NCI-H1105 treated with DMSO at 0.1 percent for 48 hours (cell line): ENCODE data around the gene OSTF1.

Source experiments
- DNase-seq: peaks from one replicate; lab custom pipeline; 2025; lab: John Stamatoyannopoulos, UW

Gene OSTF1

DNA sequence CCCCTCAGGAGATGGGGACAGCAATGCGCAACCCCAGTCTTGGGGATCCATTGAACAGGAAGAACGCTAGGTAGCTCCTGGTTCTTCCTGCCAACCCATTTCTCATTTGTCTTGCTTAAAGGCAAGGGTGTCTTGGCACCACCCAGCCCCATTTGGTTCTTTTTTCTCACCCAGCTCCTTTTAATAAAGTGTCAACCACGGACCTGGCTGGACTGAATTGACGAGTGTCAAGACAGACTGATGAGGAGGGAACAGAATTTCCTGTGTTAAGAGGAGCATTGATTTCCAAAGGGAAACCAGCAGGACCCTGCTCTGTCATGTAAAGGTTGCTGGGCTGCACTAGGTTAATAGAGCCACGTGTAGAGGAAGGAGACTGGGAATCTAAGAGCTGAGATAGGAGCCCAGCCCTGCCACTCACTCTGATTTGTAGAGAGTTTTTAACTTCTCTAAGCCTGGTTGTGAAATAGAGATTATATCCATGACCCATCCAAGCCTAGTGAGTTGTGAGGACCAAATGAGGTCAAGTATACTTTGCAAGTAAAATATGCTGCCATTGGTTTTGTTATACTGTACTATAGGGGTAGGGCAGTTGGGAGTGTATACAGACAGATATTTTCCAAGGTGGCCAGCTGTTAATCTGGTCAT lies 33.7 kb downstream of the OSTF1 start:
- no peak for DNase-seq

DNA sequence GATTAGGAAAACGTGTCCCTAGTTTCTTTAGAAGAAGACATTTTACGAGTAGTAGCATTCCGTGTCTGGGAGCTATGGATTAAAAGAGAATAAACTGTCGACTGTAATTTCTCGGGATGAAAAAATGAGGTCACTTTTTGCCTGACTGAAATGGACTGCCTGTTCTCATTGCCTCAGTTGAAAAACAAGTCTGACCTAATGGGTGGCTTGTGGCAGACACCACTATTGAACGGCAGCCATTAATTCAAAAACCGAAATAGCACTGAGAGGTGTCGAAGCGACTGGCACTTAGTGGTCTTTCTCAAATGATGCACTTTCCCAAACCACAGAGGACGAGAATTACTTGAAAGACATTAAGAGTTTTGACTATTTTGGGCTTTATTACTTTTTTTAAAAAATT lies 35.4 kb downstream of the OSTF1 start:
- no peak for DNase-seq

DNA sequence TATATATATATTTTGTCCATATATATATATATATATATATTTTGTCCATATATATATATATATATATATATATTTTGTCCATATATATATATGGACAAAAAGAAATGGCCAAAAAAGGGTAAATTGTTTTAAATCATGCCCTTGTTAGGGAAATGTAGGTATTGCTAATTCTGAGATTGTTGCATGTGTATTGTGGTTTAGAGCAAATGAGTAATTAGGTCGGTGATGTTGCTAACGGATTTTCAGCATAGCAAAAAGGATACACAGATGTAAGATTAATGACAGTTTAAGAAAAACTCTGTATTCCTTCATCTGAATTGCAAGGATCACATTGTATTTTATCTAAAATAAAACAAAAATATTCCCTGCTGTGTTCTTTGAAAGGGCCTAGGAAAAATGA lies 40.2 kb downstream of the OSTF1 start:
- DNase-seq = no peak

DNA sequence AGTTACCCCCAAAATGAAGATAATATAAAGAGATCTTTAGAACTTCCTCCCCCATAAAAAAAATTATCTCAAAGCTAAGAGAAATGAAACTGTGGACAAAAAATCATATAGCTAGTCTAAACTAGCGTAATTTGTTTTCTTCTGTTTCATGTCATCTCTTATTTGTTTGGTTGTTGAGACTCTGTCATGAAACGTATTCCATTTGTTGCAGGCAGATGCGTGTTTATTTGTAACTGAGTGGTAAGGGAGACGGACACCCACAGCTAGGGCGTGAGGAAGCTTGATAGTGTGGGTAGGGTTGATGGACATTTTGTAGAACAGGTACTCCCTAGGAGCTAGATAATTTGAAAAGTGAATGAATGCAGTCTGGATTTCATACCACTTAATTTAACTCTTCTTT lies 41.9 kb downstream of the OSTF1 start:
- no peak for DNase-seq

DNA sequence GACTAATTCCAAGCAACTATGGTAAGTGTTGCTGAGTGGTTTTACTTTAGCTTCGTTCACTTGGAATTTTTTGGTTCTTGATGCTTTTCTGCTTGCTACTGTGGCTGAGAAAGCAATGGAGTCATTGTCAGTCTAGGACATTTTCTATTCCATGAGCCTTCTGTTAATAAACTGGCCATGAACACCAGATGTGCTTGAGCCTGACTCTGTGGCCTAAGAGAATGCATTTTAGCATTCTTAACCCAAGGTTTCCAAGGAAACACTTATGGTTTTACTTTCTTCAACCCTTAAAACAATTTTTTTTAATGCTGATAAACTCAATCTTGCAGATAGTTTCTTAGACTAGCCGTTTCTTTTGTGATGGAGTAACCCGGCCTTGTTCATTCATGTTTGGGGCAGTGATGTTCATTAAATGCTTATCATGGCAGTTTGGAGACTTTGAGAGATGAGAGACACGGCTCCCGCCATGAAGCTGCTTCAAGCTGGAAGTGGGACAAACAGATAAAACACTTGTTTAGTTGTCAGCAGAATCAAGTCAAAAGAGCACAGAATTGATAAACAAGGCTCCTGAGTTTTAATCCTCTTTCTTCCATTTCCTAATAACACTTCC lies 42.4 kb downstream of the OSTF1 start:
- no peak for DNase-seq

DNA sequence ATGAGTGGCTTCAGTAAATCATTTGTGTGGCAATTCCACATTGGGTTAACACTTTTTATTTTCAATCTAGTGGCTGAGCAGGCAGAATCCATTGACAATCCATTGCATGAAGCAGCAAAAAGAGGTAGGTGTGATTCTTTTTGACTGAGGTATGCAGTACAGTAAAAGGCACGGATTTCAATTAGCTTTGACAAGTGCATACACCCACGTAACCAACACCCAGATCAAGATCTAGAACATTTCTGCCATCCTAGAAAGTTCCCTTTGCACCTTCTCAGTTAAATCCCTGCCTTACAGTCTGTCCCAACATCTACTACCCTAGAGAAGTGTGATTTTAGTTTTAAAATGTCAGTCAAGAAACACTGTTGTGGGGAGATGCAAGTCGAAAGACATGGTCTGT lies 43.4 kb downstream of the OSTF1 start:
- DNase-seq = no peak

DNA sequence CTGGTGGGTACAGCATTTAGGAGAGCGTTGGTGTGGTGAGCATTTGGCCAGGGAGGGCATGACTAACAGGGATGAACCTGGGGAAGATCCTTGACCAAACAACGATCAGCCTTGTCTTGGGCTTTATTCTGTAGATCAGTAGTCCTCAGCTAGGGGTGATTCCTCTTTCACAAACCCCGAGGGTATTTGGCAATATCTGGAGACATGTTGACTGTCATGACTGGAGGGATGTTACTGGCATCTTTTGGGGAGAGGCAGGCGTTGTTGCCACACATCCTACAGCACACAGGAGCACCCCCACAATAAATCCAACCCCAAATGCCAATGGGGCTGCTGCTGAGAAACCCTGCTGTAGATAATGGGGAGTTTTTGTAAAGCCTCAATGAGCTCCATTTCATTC lies 43.9 kb downstream of the OSTF1 start:
- DNase-seq = no peak

DNA sequence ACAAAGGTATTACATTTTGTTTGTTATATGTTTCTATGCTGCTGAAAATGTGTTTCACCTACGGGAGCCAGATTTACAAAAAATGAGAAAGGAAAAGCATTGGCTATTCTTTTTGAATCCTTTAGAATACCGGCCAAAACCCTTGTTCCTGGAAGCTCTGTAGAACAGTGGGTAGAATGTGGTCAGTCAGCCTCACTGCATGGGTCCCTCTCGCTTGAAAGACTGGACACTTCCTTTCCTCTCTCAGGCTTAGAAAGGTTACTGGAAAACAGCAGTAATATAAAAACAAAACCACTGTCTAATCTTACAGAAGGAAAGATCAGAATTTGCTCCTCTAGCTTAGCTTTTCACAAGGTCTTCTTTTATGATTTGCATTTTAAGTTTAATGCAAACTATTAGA lies 45.1 kb downstream of the OSTF1 start:
- DNase-seq = no peak

DNA sequence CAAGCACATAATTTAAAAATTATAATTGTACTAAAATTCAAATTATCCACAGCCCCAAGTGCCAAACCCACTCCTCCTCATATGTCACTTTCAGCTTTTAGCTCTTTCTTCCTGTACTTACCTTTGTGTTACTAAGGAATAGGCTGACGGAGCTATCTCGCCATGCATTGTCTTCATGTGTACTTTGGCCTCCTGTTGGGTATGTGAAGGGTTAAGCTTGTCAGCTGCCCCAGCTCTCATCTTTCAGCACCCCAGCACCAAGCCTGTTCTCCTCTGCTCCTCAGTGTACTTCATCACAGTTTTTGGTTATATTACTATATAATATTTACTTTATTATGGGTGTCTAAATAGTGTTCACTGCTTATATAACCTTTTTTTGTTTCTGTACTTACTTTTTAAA lies 46.2 kb downstream of the OSTF1 start:
- no peak for DNase-seq

DNA sequence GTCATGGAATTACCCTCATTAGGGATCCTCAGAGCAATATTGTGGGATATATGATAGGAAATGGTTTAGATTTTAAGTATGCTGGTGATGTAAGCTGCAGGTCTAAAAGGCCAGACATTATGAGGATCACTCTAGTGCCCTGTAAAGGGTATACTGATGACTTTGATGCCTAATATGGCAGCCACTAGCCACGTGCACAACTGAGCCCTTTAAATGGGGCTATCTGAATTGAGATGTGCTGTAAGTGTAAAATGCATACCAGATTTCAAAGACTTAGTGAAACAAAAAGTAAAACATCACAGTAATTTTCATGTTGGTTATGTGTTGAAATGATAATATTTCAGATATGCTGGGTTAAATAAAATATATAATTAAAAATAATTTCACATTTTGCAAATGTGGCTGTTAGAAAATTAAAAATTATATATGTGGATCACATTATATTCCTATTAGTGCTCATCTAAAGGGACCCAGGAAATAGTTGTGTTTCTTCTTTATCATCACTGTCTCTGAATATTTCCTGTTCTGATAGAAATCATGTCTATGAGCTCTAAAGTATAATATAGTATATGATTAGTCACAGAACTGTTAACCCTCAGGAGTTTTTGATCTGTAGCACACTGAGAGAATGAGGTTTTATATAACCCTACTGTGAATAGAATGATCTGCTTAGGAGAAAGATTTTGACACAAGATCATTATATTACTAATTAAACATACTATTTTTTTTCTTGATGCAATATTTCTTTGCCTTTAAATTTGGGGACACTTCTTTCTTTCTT lies 50.1 kb downstream of the OSTF1 start:
- no peak for DNase-seq

DNA sequence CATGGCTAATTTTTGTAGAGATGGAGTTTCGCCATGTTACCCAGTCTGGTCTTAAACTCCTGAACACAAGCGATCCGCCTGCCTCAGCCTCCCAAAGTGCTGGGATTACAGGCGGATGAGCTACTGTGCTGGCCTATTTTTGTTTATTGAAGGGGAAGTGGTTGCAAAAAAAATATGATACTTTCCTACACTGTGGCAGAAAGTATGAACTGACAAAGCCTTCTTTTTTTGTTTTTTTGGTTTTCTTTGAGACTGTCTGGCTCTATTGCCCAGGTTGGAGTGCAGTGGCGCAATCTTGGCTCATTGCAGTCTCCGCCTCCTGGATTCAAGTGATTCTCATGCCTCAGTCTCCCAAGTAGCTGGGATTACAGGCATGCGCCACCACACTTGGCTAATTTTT lies 50.9 kb downstream of the OSTF1 start:
- no peak for DNase-seq

DNA sequence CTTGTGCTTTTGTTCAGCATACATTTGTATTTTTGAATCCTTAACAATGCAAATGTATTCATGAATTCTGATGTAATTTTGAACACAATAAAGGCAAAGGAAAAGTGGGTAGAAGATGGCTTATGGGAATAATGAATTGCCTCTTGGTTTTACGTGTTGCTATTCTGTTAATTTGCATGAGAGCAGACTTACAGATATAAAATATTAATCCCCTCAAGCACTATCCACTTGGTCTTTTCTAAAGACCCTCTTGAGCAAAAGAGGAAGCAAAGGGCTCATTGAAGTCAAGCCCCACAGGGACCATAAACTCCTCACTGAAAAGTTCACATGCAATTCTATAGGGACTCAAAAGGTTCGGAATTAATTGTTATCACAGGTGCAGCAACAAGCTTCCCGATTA lies 51.9 kb downstream of the OSTF1 start:
- DNase-seq = no peak

DNA sequence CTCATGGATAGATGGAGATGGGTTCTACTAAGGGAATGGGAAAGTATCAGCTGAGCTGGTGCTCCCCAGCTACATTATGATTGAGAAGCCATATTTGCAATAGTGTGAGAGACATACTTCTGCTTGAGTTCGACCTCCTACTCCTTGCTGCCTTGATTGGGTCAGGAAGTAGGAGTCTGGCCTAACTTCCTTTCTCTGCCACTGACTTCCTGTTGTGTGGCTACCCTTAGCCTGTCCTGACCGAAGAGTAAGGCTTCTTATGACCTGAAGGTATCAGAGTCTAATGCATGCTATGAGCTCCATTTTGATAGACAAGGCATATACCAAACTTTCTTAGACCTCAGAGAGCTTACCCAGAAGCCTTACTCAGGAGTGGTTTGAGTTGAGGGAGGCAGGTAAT lies 53.9 kb downstream of the OSTF1 start:
- no peak for DNase-seq

DNA sequence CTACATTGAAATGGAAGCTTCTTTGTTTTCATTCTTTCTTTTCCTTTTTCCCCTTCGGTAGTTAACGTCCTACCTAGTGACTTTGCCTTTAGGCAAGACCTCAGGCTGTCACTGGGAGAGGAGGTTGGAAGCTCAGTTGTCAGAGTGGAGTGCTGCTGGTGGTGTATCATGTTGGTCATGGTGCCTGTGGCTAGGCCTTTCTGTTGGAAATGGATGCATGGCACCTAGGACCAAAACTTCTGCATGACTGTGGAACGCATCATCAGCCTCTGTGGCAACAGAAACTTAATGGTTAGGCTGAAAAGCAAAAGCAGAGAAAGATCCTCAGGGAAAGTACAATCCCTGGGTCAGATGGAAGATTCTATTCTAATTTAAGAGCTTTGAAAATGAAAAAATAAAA lies 57.9 kb downstream of the OSTF1 start:
- DNase-seq = no peak

DNA sequence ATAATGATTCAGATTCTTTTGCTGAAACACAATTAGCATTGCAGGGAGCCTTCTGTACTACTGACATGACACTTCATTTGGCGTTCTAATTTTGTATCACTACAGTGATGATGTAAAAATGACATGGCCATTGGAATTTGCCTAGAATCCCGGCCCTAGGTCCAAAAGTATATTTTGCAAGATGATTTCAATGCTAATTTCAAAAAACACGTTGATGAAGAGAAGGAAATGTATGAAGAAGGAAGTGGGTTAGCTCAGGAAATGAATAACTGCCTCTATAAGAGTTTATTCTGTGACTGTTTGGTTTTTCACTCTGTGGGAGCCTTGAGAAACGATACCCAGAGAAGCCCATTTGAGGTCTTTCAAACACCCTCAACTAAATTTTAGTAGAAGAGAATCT lies 59.3 kb downstream of the OSTF1 start:
- no peak for DNase-seq

DNA sequence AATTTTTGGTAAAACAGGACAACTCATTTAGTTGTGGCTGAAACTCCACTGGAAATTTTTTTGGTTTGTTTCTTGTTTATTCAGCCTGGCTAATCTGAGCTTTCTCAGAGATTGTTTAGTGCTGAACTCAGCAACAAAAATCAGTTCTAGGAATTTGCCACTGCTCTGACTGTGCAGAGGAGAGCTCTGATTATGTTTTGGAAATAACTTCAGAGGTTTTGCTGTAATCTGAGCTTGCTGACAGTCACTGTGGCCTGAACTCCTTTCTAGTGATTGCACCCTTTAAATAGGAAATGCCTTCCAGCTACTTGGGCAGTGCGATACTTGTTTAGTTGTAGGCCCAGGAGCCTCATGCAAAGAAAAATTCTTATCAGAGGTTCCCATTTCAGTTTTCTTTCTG lies 60.2 kb downstream of the OSTF1 start:
- DNase-seq = no peak

DNA sequence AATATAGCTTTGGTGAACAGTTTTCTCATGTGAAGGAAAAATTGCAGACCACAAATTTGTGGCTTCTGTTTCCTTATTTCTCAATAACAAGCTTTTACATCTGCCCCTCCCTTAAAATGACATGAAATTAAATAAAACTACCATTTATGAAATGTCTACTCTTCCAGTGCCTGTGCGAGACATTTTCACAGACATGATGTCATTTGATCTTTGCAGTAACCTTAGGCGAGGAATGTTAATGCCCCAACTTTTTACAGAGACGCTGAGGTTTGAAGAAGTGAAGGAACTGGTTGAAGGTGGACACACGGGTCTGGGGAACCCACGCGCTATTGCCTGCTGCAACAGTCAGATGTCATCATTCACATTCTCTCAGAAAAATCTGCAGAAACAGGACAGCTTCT lies 61.5 kb downstream of the OSTF1 start:
- no peak for DNase-seq

DNA sequence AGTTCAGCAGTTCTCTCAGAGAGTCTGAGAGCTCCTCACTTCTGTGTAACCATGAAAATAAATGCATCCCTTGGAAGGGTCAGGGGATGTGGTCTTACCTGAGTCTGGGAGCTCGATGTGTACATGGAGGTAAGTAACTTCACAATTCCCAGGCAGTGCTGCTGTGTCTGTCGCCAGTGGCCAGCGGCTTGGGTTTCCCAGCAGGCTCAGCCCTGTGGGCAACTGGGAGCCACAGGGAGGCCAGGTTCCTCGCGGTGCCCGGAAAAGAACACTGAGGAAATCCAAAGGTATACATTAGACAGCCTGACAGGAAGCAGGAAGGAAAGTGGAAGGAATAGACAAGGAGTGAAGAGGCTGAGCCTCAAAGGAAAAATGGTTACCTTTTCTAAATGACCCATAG lies 62.2 kb downstream of the OSTF1 start:
- no peak for DNase-seq

DNA sequence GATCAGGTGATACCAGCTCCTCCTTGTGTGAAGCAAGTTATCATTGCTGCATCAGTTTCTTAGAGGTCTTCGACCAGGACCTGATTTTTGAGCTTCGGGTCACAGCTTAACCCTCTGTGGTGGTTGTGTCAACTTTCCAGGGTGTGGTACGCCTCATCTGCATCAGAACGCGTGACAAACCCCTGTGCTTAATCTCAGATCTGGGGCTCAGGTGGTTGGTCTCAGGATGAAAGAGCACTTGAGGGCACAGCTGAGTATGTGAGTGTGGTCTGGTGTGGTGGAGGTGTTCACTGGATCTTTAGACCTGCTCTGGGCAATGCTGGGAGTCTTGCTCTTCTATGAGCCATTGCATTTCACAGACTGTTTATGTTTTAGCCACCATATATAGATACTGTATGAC lies 64.1 kb downstream of the OSTF1 start:
- DNase-seq = no peak

DNA sequence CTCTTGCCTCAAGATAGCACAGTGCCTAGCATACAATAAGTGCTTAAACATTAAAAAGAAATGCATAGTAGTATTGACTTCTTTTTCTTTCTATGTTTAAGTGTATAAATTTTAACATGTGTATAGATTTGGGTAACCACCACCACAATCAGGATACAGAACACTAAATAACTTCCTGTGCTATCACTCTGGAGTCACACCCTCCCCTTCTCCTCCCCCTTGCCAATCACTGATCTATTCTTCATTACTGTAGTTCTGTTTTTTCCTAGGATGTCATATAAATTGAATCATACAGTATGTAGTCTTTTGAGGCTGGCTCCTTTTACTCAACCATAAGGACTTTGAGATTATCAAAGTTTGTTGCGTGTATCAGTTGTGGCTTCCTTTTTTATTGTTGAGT lies 68.5 kb downstream of the OSTF1 start:
- no peak for DNase-seq

DNA sequence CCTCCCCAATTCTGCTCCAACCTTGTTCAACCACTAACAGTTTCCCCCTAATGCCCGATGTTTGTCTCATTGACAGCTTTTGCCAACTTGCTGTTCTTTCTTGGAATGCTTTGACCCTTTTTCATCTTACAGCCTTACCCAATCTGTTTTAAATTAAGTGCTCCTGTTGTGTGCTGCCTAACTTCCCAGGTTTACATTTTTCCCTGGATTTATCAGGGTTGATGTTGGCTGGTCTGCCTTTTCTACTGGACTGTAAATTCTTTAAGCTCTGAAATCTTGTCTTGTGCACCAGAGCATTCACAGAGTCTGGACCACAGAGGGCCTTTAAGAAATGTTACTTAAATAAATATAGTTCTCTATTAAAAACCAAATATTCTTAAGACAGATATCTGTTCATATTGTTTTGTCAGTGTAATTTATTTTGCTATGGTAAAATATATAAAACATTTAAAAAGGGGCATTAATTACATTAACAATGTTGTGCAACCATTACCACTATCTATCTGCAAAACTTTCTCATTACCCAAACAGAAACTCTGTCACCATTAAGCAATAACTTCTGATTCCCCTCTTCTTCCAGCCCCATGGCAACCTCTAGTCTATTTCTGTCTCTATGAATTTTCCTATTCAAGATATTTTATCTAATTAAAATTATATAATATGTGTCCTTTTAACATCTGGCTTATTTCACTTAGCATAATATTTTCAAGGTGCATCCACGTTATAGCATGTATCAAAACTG lies 73.0 kb downstream of the OSTF1 start:
- no peak for DNase-seq

DNA sequence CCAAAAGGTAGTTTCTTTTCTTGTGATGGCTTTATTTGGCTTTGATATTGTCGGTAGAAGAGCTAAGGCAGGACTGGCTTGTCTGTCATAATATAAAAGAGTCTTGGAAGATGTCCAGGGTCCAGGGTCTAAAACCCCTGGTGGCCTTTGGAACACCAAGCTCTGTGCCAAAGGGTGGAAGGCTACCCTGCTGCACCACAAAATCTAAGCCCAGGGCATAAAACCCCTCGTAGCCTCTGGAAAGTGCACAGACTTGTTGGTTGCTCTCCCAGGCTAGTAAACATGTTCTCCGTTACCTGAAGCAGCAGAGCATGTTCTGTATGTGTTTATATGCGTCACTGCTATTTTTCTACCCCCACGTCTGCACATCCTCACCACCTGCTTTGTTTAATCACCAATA lies 75.5 kb downstream of the OSTF1 start:
- no peak for DNase-seq

DNA sequence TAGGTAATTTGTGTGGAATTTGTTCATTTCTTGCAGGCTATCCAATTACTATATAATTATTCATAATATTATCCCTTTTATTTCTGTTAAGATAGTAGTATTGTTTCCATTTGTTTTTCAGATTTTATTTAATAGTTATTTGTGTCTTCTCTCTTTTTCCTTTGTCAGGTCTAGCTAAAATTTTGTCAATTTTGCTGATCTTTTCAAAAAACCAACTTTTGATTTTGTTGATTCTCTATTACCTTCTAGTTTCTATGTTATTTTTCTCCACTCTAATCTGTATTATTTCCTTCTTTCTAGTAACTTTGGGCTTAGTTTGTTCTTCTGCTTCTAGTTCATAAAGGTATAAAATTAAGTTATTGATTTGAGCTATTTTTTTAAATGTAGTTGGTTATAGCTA lies 76.3 kb downstream of the OSTF1 start:
- DNase-seq = no peak
